ENCODE measurements around the gene DR1.

GRCh38 chr1:93323185-93323820, 22.4 kb upstream of the DR1 start:
- TF ChIP-seq CTCF (IDR thresholded peaks at IDR 0.05) (no peak), POLR2A (IDR thresholded peaks at IDR 0.05) (no peak)
